Upper lobe of left lung (tissue), 6 donors: ENCODE results near the gene KRT10. TPM values are rescaled to one million over a fixed set of nuclear protein-coding genes. Genes with fewer than 3 reads are reported as not detected.
A peak's percentile ranks its signal among the peaks of the same experiment; 100 is the strongest.
"Not testable (repeated sequence)": the region's sequence is repeated elsewhere in the genome, so short reads cannot be mapped to it uniquely, and the experiment has no call there.

Source experiments
- ATAC-seq, 2 donors: fragments of 200-7000 bp; cut with Tn5 transposase; one replicate each; pipeline ENCODE4 v1.9.1; 2022; ENCODE audit warnings: mild to moderate bottlenecking in 2 of 2, moderate library complexity in 2 of 2; ENCODE audit not compliant: low FRiP score in 2 of 2
- DNase-seq, 2 donors: peaks; one replicate each; pipeline ENCODE4 v3.0.0-alpha.2; 2019 to 2020
- H3K27ac ChIP-seq, 4 donors: fragments of 200-600 bp; sonication (generic); one replicate each; pipeline ENCODE4 v1.5.1; 2016 to 2019
- H3K27me3 ChIP-seq, 4 donors: fragments of 200-600 bp; sonication (generic); one replicate each; pipeline ENCODE4 v1.5.1; 2017 to 2019
- H3K36me3 ChIP-seq, 4 donors: fragments of 200-600 bp; sonication (generic); one replicate each; pipeline ENCODE4 v1.5.1; 2016 to 2019
- H3K4me1 ChIP-seq, 4 donors: fragments of 200-600 bp; sonication (generic); one replicate each; pipeline ENCODE4 v1.5.1; 2018 to 2019
- H3K4me3 ChIP-seq, 4 donors: fragments of 200-600 bp; sonication (generic); one replicate each; pipeline ENCODE4 v1.5.1; 2017 to 2019; ENCODE audit warnings: mild to moderate bottlenecking in 2 of 4, moderate library complexity in 1 of 4
- H3K9me3 ChIP-seq, 4 donors: fragments of 200-600 bp; sonication (generic); one replicate each; pipeline ENCODE4 v1.5.1; 2018 to 2019
- EP300 ChIP-seq, 4 donors: sonication (generic); formaldehyde crosslinking; IDR thresholded peaks; one replicate each; pipeline ENCODE4 v1.5.1; 2017; ENCODE audit warnings: antibody characterized with exemption in 4 of 4, control low read depth in 2 of 4
- POLR2A ChIP-seq, 4 donors: fragments of 450-650 bp; IDR thresholded peaks; one replicate each; pipeline ENCODE4 v1.5.1; 2016 to 2017; ENCODE audit warnings: antibody characterized with exemption in 4 of 4, mild to moderate bottlenecking in 2 of 4
- POLR2AphosphoS5 ChIP-seq, 2 donors: sonication (generic); formaldehyde crosslinking; IDR thresholded peaks; one replicate each; pipeline ENCODE4 v1.5.1; 2017; ENCODE audit warnings: antibody characterized with exemption in 2 of 2
- WGBS, 2 donors: methylation state at CpG; one replicate each; pipeline ENCODE4 v1.1.5; 2017 to 2018; 5-methylcytosine and 5-hydroxymethylcytosine counted together
- total RNA-seq, 6 donors: library from RNA; depleted of rRNA in 4 of 6; stranded (reverse); fragments of >200 nt in 4 of 6; gene quantifications; one replicate each; pipeline versions ENCODE4 v1.1.0 to v1.2.1, GENCODE V29; 2016 to 2021
- TF ChIP-seq, protein P1 (sequence below), 6 experiments: fragments of 450-650 bp in 4 of 6; fragments of 200-600 bp in 2 of 6; sonication (generic) in 2 of 6; IDR thresholded peaks; one replicate each; pipeline ENCODE4 v1.5.1; 2016 to 2019; ENCODE audit warnings: antibody characterized with exemption in 6 of 6
- donor health status: DM: no; HTN: no; CAD: no; lungs with moderate emphysema.
- donor health status: DM: no; HTN: yes; CAD: no; lungs with severe emphysema.

The KRT10 gene
- total RNA-seq, 6 donors from 2014 or later = 4.2 to 35.0 (median 13.5) TPM

DNA sequence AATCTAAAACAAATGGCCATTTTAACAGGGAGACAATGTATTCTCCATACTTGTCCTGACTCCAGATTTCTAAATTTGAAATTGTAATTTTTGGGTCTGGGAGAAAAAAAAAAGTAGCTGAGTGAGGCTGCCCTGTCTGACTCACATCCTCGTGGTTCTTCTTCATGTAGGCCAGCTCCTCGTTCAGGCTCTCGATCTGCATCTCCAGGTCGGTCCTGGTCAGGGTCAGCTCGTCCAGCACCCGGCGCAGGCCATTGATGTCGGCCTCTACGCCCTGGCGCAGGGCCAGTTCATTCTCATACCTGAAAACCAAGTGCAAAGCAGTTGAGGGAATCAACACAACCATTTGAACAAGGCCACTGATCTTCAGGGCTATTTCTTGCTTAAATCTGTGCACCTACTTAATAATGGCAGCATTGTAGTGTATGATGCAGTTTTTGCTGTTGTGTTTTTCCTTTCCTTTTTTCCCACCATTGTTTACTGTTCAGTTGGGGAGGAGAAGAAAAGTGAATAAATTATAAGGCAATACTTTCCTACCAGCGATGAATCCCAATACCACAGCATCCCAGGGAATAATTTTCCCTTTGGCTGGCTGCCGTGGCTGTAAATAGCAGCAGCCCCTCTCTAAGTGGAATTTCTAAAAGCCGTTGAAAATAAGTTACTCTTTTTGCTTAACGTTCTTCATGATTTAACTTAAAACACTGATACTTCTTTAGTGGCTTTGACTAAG, 42.4 kb upstream of the KRT10 start:
- WGBS, 2 donors = 81 to 86% methylated on average over 14 of the region's 14 CpGs
- no peak for TF ChIP-seq EP300 (IDR thresholded peaks at IDR 0.05)
- no peak for TF ChIP-seq POLR2AphosphoS5 (IDR thresholded peaks at IDR 0.05)
- no peak for TF ChIP-seq POLR2A (IDR thresholded peaks at IDR 0.05)
- TF ChIP-seq, protein P1, sequence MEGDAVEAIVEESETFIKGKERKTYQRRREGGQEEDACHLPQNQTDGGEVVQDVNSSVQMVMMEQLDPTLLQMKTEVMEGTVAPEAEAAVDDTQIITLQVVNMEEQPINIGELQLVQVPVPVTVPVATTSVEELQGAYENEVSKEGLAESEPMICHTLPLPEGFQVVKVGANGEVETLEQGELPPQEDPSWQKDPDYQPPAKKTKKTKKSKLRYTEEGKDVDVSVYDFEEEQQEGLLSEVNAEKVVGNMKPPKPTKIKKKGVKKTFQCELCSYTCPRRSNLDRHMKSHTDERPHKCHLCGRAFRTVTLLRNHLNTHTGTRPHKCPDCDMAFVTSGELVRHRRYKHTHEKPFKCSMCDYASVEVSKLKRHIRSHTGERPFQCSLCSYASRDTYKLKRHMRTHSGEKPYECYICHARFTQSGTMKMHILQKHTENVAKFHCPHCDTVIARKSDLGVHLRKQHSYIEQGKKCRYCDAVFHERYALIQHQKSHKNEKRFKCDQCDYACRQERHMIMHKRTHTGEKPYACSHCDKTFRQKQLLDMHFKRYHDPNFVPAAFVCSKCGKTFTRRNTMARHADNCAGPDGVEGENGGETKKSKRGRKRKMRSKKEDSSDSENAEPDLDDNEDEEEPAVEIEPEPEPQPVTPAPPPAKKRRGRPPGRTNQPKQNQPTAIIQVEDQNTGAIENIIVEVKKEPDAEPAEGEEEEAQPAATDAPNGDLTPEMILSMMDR (IDR thresholded peaks at IDR 0.05) = no peak

DNA sequence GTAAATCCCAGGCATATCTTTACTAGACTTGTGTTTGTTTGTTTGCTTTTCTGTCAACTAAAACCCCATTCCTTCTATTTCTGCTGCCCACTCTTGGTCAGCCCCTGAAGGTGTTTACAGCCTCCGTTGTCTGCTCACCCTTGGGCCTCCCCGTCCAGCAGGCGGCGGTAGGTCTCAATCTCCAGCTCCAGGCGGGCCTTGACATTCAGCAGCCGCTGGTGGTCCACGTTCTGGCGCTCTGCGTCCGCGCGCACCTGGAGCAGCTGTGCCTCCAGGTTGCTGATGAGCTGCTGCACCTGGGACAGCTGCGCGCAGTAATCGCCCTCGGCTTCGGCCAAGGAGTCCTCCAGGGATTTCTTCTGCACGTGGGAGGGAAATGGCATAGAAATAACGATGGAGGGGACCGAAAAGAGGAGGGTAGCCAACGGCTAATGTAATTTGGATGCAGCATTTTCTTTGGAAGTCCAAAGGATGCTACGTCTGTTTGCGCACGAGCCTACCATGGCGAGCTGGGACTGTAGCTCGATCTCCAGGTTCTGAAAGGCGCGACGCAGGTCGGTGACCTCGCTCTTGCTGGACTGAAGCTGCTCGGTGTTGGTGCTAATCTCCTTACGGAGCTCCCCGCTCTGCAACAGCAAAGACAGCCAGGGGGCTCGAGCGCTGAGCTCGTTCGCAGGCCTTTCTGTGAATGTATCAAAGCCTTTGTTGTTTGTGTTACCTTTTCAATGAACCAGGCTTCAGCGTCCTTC, 40.7 kb upstream of the KRT10 start:
- no peak for ATAC-seq
- no peaks in the 10 kb centered on the region for H3K4me1 ChIP-seq
- H3K4me3 ChIP-seq = no peak overlapping the region
- TF ChIP-seq POLR2AphosphoS5 (IDR thresholded peaks at IDR 0.05) (no peak), EP300 (IDR thresholded peaks at IDR 0.05) (no peak), POLR2A (IDR thresholded peaks at IDR 0.05) (no peak)
- TF ChIP-seq, protein P1 (IDR thresholded peaks at IDR 0.05) = no peak
- H3K27me3 ChIP-seq = no peaks in the 10 kb centered on the region
- H3K9me3 ChIP-seq = no peaks in the 10 kb centered on the region
- 59 to 68% methylated on average over 32 to 39 of the region's 39 CpGs for WGBS, 2 donors
- H3K36me3 ChIP-seq = no peaks in the 10 kb centered on the region
- H3K27ac ChIP-seq = no peak overlapping the region
- peak in 1 of 2 donors; percentile 57 for DNase-seq

More for the DNA sequence above, 42.4 kb upstream of the KRT10 start:
- Histone ChIP-seq H3K27me3 (no peaks in the 10 kb centered on the region), H3K36me3 (no peaks in the 10 kb centered on the region), H3K9me3 (no peaks in the 10 kb centered on the region), H3K4me3 (no peak overlapping the region), H3K4me1 (no peaks in the 10 kb centered on the region), H3K27ac (no peak overlapping the region)
- ATAC-seq (no peak), DNase-seq (peak in 1 of 2 donors; percentile 19)

DNA sequence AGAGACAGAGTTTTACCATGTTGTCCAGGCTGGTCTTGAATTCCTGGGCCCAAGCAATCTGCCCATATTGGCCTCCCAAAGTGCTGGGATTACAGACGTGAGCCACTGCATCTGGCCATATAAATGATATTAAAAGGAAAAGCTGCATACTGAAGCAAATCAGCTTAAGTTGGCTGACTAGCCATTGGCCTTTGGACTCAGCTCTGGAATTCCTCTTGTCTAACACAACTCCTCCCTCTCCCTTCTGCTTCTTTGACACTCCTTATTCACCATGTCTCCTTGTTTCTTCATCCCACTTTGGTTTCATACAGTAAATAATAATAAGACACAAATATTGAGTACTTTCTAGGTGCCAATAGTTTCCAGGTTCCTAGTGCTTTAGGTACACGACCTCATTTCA, 37.1 kb upstream of the KRT10 start:
- no peaks in the 10 kb centered on the region for H3K9me3 ChIP-seq
- H3K36me3 ChIP-seq = no peaks in the 10 kb centered on the region
- 60 to 84% methylated on average over 2 of the region's 2 CpGs for WGBS, 2 donors
- TF ChIP-seq POLR2AphosphoS5 (IDR thresholded peaks at IDR 0.05) = no peak
- no peak for TF ChIP-seq POLR2A (IDR thresholded peaks at IDR 0.05)
- TF ChIP-seq, protein P1 (IDR thresholded peaks at IDR 0.05) = no peak
- no peak for TF ChIP-seq EP300 (IDR thresholded peaks at IDR 0.05)
- no peaks in the 10 kb centered on the region for H3K4me1 ChIP-seq
- no peaks in the 10 kb centered on the region for H3K27me3 ChIP-seq
- no peak for ATAC-seq
- no peak overlapping the region for H3K27ac ChIP-seq
- DNase-seq = no peak
- H3K4me3 ChIP-seq = no peak overlapping the region

DNA sequence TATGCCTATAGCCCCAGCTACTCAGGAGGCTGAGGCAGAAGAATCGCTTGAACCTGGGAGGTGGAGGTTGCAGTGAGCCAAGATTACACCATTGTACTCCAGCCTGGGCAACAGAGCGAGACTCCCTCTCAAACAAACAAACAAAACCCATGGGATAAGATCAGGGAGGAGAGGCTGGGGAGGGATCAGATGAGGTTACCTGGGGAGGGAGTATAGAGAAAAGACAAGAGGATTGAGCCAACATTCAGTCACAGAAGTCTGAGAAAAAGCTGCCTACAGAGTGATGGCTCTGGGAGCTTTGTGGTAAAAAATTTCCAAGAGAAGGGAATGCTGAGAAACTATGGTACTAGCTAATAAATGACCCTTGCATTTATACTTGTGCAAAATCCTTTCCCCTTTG, 36.3 kb upstream of the KRT10 start:
- not testable (repeated sequence) for H3K9me3 ChIP-seq, H3K27me3 ChIP-seq, H3K27ac ChIP-seq, DNase-seq, H3K4me1 ChIP-seq, ATAC-seq, H3K4me3 ChIP-seq, H3K36me3 ChIP-seq
- WGBS, 2 donors = 85 to 95% methylated on average over 2 of the region's 2 CpGs

DNA sequence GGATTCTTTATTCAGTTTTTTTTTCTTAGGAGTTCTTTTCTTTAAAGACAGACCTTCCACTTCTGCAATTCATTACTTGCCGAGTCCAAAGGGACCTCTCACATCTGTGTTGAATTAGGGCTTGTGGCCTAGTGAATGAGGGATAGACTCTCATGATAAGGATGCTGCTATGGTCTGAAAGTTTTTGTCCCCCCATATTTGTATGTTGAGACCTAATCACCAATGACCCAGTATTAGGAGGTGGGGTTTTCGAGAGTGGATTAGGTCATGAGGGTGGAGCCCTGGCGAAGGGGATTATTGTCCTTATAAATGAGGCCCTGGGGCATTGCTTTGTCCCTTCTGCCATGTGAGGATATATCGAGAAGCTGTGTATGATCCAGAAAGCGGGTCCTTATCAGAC, 35.1 kb upstream of the KRT10 start:
- Histone ChIP-seq H3K27me3 (no peaks in the 10 kb centered on the region), H3K4me3 (no peak overlapping the region), H3K36me3 (no peaks in the 10 kb centered on the region), H3K4me1 (no peaks in the 10 kb centered on the region), H3K9me3 (no peaks in the 10 kb centered on the region), H3K27ac (no peak overlapping the region)
- WGBS, 2 donors = 80 to 81% methylated on average over 5 of the region's 5 CpGs
- TF ChIP-seq POLR2A (IDR thresholded peaks at IDR 0.05) (no peak), POLR2AphosphoS5 (IDR thresholded peaks at IDR 0.05) (no peak), EP300 (IDR thresholded peaks at IDR 0.05) (no peak)
- TF ChIP-seq, protein P1 (IDR thresholded peaks at IDR 0.05) = no peak
- no peak for DNase-seq
- peak in 1 of 2 donors; percentile 82 for ATAC-seq
